Measurements from ENCODE around the gene VWA8. TPM values are rescaled to one million over a fixed set of nuclear protein-coding genes. Genes with fewer than 3 reads are reported as not detected.

Gene VWA8
- total and polyA plus RNA-seq, 2 experiments from 2014 or later = 6.3 to 24.6 TPM

DNA sequence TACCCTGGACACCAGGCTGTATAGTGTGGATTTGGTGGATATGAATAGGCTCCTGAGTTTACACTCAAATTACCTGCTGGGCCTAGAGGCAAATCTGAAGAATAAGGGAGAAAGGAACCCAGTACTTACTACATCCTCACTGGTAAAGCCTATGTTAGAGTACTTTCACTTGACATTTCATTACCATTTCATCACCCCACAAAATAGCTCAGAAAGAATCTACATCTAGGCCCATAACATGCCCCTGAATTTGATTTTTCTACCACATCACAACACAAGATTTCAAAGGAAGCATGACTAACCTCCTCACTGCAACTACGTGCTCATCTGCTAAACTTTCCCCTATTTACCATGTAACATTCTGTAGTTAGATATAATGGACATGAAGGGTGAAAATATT, 43.3 kb downstream of the VWA8 start (continued):
- TF ChIP-seq STAT1 (IDR thresholded peaks at IDR 0.05; ENCODE audit: unreplicated experiment) (no peak), ZNF331 (CRISPR knock-in tag; IDR thresholded peaks at IDR 0.05; ENCODE audit: low read depth) (no peak), CREB1 (CRISPR knock-in tag; IDR thresholded peaks at IDR 0.05; ENCODE audit: low read depth) (no peak)
- TF ChIP-seq, protein P1, sequence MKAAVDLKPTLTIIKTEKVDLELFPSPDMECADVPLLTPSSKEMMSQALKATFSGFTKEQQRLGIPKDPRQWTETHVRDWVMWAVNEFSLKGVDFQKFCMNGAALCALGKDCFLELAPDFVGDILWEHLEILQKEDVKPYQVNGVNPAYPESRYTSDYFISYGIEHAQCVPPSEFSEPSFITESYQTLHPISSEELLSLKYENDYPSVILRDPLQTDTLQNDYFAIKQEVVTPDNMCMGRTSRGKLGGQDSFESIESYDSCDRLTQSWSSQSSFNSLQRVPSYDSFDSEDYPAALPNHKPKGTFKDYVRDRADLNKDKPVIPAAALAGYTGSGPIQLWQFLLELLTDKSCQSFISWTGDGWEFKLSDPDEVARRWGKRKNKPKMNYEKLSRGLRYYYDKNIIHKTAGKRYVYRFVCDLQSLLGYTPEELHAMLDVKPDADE (IDR thresholded peaks at IDR 0.05) = no peak
- TF ChIP-seq, protein P2, sequence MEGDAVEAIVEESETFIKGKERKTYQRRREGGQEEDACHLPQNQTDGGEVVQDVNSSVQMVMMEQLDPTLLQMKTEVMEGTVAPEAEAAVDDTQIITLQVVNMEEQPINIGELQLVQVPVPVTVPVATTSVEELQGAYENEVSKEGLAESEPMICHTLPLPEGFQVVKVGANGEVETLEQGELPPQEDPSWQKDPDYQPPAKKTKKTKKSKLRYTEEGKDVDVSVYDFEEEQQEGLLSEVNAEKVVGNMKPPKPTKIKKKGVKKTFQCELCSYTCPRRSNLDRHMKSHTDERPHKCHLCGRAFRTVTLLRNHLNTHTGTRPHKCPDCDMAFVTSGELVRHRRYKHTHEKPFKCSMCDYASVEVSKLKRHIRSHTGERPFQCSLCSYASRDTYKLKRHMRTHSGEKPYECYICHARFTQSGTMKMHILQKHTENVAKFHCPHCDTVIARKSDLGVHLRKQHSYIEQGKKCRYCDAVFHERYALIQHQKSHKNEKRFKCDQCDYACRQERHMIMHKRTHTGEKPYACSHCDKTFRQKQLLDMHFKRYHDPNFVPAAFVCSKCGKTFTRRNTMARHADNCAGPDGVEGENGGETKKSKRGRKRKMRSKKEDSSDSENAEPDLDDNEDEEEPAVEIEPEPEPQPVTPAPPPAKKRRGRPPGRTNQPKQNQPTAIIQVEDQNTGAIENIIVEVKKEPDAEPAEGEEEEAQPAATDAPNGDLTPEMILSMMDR (conservative IDR thresholded peaks at IDR 0.05; ENCODE audit: low read depth in 2 of 2) = no peak

GRCh38 chr13:41916173-41916954, 44.5 kb downstream of the VWA8 start:
- no peak for DNase-seq (ENCODE audit: low spot score)
- Mint-ChIP-seq H3K4me1 (peaks cover 9% of the 10 kb centered on the region), H3K9me3 (peaks cover under 1% of the 10 kb centered on the region; the same call in 1 of the 3 replicates), H3K4me3 (no peak overlapping the region), H3K27ac (no peak overlapping the region), H3K36me3 (ENCODE audit: low read depth) (peaks cover under 1% of the 10 kb centered on the region; the same call in 1 of the 3 replicates), H3K27me3 (ENCODE audit: insufficient read depth, low read depth, poor library complexity) (no peaks in the 10 kb centered on the region)
- Histone ChIP-seq H3K4me3 (no peak overlapping the region), H3K9me2 (ENCODE audit: insufficient read depth) (no peaks in the 10 kb centered on the region), H3K27ac (ENCODE audit: low read depth) (no peak overlapping the region), H3K79me2 (replicated peaks; ENCODE audit: insufficient read depth) (peaks cover 35% of the 10 kb centered on the region), H2AFZ (no peak overlapping the region), H3K27me3 (ENCODE audit: insufficient read depth) (no peaks in the 10 kb centered on the region), H3K36me3 (ENCODE audit: insufficient read depth) (no peaks in the 10 kb centered on the region), H3K4me1 (ENCODE audit: insufficient read depth) (no peaks in the 10 kb centered on the region), H3F3A (replicated peaks; ENCODE audit: low read depth) (no peaks in the 10 kb centered on the region), H4K20me1 (replicated peaks; ENCODE audit: insufficient read depth) (no peaks in the 10 kb centered on the region), H3K4me2 (no peak overlapping the region)
- no peak for ATAC-seq
- TF ChIP-seq ZNF462 (CRISPR knock-in tag; IDR thresholded peaks at IDR 0.05) (no peak), POLR2AphosphoS5 (IDR thresholded peaks at IDR 0.05; ENCODE audit: low read depth) (no peak), ZNF331 (CRISPR knock-in tag; IDR thresholded peaks at IDR 0.05; ENCODE audit: low read depth) (no peak), EZH2 (IDR thresholded peaks at IDR 0.05; ENCODE audit: low read depth, unreplicated experiment) (no peak), STAT1 (IDR thresholded peaks at IDR 0.05; ENCODE audit: unreplicated experiment) (no peak)
- TF ChIP-seq, protein P2 (conservative IDR thresholded peaks at IDR 0.05; ENCODE audit: low read depth in 2 of 2) = no peak

All from GM23338 (cell line).